Activated CD4-positive, alpha-beta T cell treated with anti-CD3 and anti-CD28 coated beads, Interleukin-2, amount 10 ng/mL, durations not matched to agents 7 days and 5 days (primary cell): ENCODE measurements around the gene DOK3. TPM values are rescaled to one million over a fixed set of nuclear protein-coding genes. Genes with fewer than 3 reads are reported as not detected.
A peak's percentile ranks its signal among the peaks of the same experiment; 100 is the strongest.

Source experiments
- CTCF ChIA-PET: fragments of 350-600 bp; sonication (Branson Sonifier 250); formaldehyde crosslinking; loops from one replicate; lab custom pipeline; 2021; ENCODE audit warnings: antibody characterized with exemption; lab: Charles Lee
- POLR2A ChIA-PET: fragments of 350-600 bp; sonication (Branson Sonifier 250); formaldehyde crosslinking; loops from one replicate; lab custom pipeline; 2021; ENCODE audit warnings: antibody characterized with exemption; lab: Charles Lee
- DNase-seq: peaks from one replicate; pipeline ENCODE4 v3.0.0-alpha.2; 2020
- H3K27ac Mint-ChIP-seq: one replicate; pipeline ENCODE4 v1.8.0; 2021; ENCODE audit warnings: mild to moderate bottlenecking, moderate library complexity, mixed read lengths
- H3K27me3 Mint-ChIP-seq: one replicate; pipeline ENCODE4 v1.8.0; 2021; ENCODE audit warnings: mixed read lengths
- H3K36me3 Mint-ChIP-seq: one replicate; pipeline ENCODE4 v1.8.0; 2021; ENCODE audit warnings: low read depth, mixed read lengths
- H3K4me1 Mint-ChIP-seq: one replicate; pipeline ENCODE4 v1.8.0; 2021; ENCODE audit warnings: mixed read lengths
- H3K4me3 Mint-ChIP-seq: one replicate; pipeline ENCODE4 v1.8.0; 2021; ENCODE audit warnings: mild to moderate bottlenecking, moderate library complexity, mixed read lengths
- H3K9me3 Mint-ChIP-seq: one replicate; pipeline ENCODE4 v1.8.0; 2021; ENCODE audit warnings: mixed read lengths
- total RNA-seq, 2 experiments: library from RNA; stranded (reverse); gene quantifications; one replicate each; pipeline ENCODE4 v1.2.3, GENCODE V29; 2021

The DOK3 gene
- total RNA-seq, 2 experiments from 2014 or later: 2.9 to 3.9 TPM

DNA sequence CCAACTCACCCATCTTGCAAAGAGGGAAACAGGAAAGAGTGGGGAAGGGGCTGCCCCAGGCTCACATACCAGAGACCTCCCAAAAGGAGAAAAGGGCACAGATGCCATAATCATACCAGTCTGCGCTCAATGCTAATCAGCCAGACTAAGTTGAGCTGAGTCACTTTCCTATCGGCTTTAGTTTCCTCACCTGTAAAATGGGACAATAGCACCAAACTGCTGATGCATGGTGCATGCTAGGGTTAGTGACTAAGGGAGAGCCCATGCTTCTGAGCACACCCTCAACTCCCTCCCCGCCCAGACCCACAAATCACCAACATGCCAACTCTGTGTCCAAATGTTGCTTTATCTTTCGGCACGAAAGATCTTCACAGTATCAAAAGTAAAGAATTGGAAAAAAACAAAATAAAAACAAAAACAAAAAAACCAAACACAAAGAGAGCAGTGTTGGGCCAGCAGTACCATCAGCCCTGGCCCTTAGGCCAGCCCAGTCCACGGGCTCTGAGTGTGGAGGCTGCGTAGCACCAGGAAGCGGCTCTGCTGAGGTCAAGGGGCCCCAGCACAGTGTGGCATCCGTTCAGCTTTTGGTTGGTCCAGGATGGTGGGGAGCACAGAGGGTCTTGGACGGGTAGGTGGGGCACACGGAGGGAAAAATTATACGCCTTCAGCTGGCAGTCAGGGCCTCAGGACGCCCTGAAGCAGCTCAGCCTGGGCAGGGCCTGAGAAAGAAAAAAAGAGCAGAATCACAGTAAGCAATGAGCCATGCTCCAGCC, 10.0 kb upstream of the DOK3 start:
- CTCF ChIA-PET: interaction anchor here (1.4 kb wide), 1 partner anchor 63 kb away, joined by 3 read pairs; no protein-coding TSS in a partner anchor
- no peaks in the 10 kb centered on the region for H3K9me3 Mint-ChIP-seq

DNA sequence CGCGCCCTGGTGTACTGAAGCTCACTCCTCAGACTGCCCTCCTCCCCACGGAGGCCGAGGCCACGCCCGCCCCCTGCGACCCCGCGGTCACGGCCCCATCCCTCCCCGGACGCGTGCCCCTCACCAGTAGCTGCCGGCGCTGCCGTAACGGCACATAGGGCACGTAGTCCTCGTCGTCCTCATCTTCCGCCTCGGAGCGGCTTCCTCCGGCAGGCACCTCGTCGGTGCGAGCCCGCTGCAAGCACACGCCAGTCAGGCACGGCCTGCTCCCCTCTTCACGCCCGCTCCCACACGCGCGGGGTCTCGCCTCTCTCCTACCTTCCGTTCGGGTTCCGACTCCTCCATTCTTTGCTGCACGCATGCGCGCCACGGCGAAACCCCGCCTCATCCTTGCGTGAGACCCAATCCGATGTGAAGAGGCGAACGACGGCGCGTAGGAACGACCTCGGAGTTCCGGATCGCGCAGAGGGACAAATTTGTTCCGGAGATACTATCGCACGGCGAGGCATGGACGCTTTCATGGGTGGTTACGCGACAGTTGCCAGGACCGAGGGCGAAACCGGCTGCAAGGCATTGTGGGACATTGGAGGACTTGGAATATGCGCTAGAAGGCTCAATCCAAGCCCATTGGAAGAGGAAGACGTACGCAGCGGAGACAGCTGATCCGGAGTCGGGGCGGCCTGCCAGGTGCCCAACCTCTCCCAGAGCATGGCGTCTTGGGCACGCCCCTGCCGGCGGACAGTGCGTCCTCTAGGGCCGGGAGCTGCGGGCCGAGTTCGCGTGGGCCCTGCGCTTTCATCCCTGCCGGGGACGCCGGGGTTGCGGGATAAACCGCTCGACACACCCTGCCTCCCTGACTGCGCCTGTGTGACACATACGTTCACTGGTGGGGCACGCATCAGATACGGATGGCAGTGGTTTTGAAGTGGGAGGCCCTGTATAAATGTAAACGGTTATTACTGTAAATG, 7.3 kb upstream of the DOK3 start, which contains the start of gene DDX41:
Gene DDX41 (minus strand): TSS at position 361 of the 968 bp plus-strand sequence. CDS start 16 bp downstream, at position 345.
- peaks cover 39% of the 10 kb centered on the region for H3K36me3 Mint-ChIP-seq
- CTCF ChIA-PET: interaction anchor here (0.6 to 2.0 kb wide), 10 partner anchors 9 to 273 kb away, joined by 3 to 6 read pairs (median 4); partner anchors contain the start of gene PDLIM7
- no peaks in the 10 kb centered on the region for H3K27me3 Mint-ChIP-seq
- H3K4me3 Mint-ChIP-seq: peak within 1 kb of the TSS; percentile 90
- peak within 1 kb of the TSS; percentile 84 for H3K27ac Mint-ChIP-seq
- POLR2A ChIA-PET: no interaction called here
- peaks cover 51% of the 10 kb centered on the region for H3K4me1 Mint-ChIP-seq
- peak; percentile 97 for DNase-seq
- H3K9me3 Mint-ChIP-seq: no peaks in the 10 kb centered on the region

More for the DNA sequence above, 10.0 kb upstream of the DOK3 start:
- no peak overlapping the region for H3K27ac Mint-ChIP-seq
- H3K27me3 Mint-ChIP-seq: no peaks in the 10 kb centered on the region
- H3K36me3 Mint-ChIP-seq: peaks cover 34% of the 10 kb centered on the region
- no peak for DNase-seq
- H3K4me1 Mint-ChIP-seq: peaks cover 49% of the 10 kb centered on the region
- peak overlapping the region; percentile 14 for H3K4me3 Mint-ChIP-seq
- POLR2A ChIA-PET: no interaction called here

DNA sequence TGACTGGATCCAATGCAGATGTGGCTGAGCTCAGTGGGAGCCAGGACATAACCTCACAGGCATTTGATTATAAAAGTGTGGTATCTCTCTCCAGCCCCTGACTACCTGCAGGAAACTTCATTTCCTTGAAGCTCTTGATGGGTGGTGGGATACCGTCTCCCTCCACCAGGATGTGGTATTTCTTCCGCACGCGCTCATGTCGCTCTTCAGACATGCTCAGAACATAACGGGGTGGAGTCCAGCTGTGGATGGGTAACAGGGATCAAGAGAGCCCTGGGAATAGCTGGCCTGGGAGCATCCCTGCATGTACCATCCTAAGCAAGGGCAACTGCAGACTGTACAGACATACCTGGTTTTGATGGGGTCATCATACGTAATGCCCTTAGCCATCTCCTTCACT, 6.0 kb upstream of the DOK3 start:
- H3K4me1 Mint-ChIP-seq: peaks cover 40% of the 10 kb centered on the region
- H3K27ac Mint-ChIP-seq: peak overlapping the region; percentile 84
- no peak for DNase-seq
- no peaks in the 10 kb centered on the region for H3K27me3 Mint-ChIP-seq
- CTCF ChIA-PET: interaction anchor here (0.5 to 2.0 kb wide), 11 partner anchors 11 to 1929 kb away, joined by 3 to 8 read pairs (median 4); partner anchors contain the start of gene PDLIM7
- H3K4me3 Mint-ChIP-seq: peak overlapping the region; percentile 90
- peaks cover 41% of the 10 kb centered on the region for H3K36me3 Mint-ChIP-seq
- POLR2A ChIA-PET: interaction anchor here (0.6 kb wide), 1 partner anchor 58 kb away, joined by 3 read pairs; no protein-coding TSS in a partner anchor
- no peaks in the 10 kb centered on the region for H3K9me3 Mint-ChIP-seq

DNA sequence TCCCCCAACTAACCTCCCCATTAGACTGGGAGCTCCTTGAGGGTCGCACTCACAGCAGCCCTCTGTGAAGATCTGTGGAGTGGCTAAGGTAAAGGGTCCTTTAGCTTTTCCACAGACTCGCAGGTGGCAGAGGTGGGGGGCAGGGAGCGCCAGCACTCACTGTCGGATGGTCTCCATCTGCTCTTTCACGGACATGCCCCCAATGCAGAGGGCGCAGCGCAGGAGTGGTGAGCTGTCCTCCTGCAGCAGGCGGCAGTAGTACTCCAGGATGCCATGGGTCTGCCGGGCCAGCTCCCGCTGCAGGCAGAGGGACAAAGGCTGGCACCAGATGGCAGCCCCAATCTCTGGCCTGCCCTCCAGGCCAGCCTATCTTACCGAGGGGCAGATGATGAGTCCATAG, 4.9 kb upstream of the DOK3 start:
- ChIA-PET CTCF (interaction anchor here (2.0 kb wide), 1 partner anchor 111 kb away, joined by 6 read pairs; no protein-coding TSS in a partner anchor), POLR2A (no interaction called here)
- peaks cover 39% of the 10 kb centered on the region for H3K36me3 Mint-ChIP-seq
- H3K27me3 Mint-ChIP-seq: no peaks in the 10 kb centered on the region
- peak overlapping the region; percentile 90 for H3K4me3 Mint-ChIP-seq
- H3K9me3 Mint-ChIP-seq: no peaks in the 10 kb centered on the region
- no peak overlapping the region for H3K27ac Mint-ChIP-seq
- H3K4me1 Mint-ChIP-seq: peaks cover 34% of the 10 kb centered on the region
- no peak for DNase-seq

DNA sequence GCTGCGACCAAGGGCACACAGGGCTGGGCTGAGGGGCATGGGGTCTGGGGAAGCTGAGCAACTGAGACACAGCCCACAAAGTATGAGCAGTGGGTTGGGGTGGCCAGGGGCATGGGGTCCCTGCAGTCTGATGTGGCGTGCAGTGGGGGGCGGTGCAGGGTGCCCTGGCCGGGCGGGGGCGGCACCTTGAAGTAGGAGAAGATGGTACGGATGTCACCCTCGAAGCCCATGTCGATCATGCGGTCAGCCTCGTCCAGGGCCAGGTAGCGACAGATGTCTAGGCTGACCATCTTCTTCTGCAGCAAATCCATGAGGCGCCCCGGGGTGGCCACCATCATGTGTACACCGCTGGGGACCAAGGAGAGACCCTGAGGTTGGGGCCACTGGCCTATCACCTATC, 3.9 kb upstream of the DOK3 start:
- DNase-seq: no peak
- Mint-ChIP-seq H3K36me3 (peaks cover 39% of the 10 kb centered on the region), H3K9me3 (no peaks in the 10 kb centered on the region), H3K4me3 (no peak overlapping the region), H3K4me1 (peaks cover 32% of the 10 kb centered on the region), H3K27ac (no peak overlapping the region), H3K27me3 (no peaks in the 10 kb centered on the region)
- POLR2A ChIA-PET: no interaction called here
- CTCF ChIA-PET: no interaction called here

DNA sequence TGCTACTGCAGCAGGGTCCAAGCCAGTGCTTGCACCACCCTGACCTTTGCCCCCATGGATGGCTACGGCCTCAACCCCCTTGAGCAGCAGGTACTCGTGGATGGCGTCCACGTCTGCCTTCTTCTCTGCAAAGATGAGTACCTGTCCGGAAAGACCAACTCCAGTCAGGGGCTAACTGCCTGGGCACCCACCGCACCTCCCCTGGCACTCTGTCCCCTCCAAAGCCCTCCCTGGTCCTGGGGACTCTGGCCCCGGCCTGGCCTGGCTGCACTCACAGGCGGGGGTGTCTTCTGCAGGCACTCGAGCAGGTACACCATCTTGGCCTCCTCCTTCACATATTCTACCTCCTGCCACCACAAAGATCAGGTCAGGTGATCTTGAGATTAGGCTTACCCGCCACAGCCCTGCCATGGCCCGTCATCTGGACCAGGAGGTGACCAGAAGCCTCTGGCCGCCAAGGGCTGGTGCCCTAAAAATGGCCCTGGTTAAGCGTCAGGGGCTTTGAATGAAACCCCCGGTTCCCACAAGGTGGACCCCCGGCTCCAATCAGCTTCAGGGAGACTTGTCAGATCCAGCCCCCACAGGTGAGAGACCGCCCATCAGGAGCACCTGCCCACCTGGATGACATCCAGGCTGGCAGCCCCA, 3.2 kb upstream of the DOK3 start:
- no peak overlapping the region for H3K27ac Mint-ChIP-seq
- DNase-seq: no peak
- H3K27me3 Mint-ChIP-seq: no peaks in the 10 kb centered on the region
- no peaks in the 10 kb centered on the region for H3K9me3 Mint-ChIP-seq
- no peak overlapping the region for H3K4me3 Mint-ChIP-seq
- CTCF ChIA-PET: no interaction called here
- POLR2A ChIA-PET: no interaction called here
- peaks cover 39% of the 10 kb centered on the region for H3K36me3 Mint-ChIP-seq
- peaks cover 32% of the 10 kb centered on the region for H3K4me1 Mint-ChIP-seq

DNA sequence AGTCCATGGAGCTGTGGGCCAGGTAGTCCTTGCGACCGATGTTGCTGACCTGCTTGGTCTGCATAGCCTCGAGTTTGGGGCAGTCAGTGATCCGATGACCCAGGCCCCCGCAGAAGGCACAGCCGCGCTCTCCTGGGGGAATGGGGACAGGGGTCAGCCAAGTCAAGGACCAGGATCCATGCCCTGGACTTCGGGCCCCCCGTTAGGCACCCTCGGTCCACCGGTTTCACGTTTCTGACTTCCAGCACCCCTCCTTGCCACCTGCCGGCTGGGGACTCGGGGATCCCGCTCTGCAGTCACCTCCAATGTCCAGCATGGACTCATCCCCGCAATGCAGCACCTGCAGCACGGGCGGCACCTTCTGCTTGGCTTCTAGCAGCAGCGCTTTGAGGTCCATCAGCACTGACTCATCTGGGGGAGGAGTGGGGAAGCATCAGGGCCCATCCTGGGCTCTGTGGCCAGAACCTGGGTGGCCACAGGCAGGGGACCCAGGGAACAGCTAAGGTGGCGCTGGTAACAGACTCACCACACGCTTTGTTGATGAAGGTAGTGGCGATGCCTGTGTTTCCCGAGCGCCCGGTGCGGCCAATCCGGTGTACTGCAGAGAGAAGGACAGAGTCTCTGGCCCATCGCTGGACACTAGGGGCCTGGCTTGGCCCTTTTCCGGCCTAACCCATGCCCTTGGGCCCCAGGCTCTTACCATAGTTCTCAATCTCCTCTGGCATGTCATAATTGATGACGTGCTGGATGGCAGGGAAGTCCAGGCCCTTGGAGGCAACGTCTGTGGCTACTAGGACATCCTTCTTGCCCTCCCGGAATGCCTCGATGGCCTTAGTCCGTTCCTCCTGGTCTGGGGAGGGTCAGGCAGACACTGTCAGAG, 2.4 kb upstream of the DOK3 start:
- no peak overlapping the region for H3K4me3 Mint-ChIP-seq
- ChIA-PET CTCF (no interaction called here), POLR2A (no interaction called here)
- no peak for DNase-seq
- H3K9me3 Mint-ChIP-seq: no peaks in the 10 kb centered on the region
- H3K4me1 Mint-ChIP-seq: peaks cover 29% of the 10 kb centered on the region
- H3K27ac Mint-ChIP-seq: no peak overlapping the region
- no peaks in the 10 kb centered on the region for H3K27me3 Mint-ChIP-seq
- peaks cover 36% of the 10 kb centered on the region for H3K36me3 Mint-ChIP-seq

DNA sequence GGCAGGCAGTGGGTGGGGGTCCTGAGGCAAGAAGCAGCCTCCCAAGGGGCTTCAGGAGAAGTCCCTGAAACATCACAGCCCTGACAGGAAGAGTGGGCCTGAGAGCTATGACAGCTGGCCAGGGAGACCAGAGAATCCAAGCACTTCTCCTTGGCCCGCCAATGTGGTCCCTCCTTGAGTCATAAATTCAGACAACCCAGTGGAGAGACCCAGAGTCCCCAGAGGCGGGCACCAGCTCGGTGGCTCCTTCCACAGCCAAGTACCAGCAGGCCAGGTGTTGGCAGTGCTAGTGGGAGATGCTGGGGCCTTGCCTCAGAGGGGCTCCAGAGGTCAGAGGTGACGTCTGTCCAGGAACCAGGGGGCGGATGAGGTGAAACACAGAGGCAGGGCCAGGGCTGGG, 1.6 kb upstream of the DOK3 start:
- H3K27me3 Mint-ChIP-seq: no peaks in the 10 kb centered on the region
- H3K4me1 Mint-ChIP-seq: peaks cover 23% of the 10 kb centered on the region
- DNase-seq: no peak
- POLR2A ChIA-PET: no interaction called here
- H3K36me3 Mint-ChIP-seq: peaks cover 30% of the 10 kb centered on the region
- no peak overlapping the region for H3K27ac Mint-ChIP-seq
- CTCF ChIA-PET: interaction anchor here (1.2 to 1.8 kb wide), 2 partner anchors 10 to 15 kb away, joined by 3 to 6 read pairs; no protein-coding TSS in a partner anchor
- H3K4me3 Mint-ChIP-seq: no peak overlapping the region
- no peaks in the 10 kb centered on the region for H3K9me3 Mint-ChIP-seq

DNA sequence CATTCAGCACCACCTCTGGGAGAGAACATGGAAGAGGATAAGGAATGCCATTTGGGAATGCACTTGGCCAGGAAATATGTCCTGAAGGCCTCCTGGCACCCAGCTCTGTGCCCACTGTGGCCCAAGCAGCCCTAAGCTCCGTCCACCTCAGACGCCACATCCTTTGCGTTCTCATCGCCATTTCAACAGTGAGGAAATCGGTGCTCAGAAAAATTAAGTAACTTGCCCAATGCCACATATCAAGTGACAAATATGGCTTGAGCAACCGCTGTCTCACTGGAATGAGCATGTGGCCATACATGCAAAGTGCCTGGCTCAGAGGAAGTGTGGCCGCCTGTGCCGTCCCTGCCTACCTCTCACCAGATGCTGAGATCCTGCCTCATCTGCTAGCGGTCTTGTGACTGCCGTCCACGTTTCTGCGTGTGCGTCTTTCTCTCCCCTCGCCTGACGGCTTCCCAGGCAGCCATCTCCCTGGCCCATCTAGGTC, 984 bp upstream of the DOK3 start:
- peaks cover 24% of the 10 kb centered on the region for H3K36me3 Mint-ChIP-seq
- no peaks in the 10 kb centered on the region for H3K9me3 Mint-ChIP-seq
- ChIA-PET CTCF (interaction anchor here (0.9 to 1.8 kb wide), 4 partner anchors 9 to 106 kb away, joined by 3 to 6 read pairs (median 4); no protein-coding TSS in a partner anchor), POLR2A (no interaction called here)
- H3K27ac Mint-ChIP-seq: no peak overlapping the region
- no peak overlapping the region for H3K4me3 Mint-ChIP-seq
- no peak for DNase-seq
- H3K27me3 Mint-ChIP-seq: no peaks in the 10 kb centered on the region
- H3K4me1 Mint-ChIP-seq: peaks cover 17% of the 10 kb centered on the region

DNA sequence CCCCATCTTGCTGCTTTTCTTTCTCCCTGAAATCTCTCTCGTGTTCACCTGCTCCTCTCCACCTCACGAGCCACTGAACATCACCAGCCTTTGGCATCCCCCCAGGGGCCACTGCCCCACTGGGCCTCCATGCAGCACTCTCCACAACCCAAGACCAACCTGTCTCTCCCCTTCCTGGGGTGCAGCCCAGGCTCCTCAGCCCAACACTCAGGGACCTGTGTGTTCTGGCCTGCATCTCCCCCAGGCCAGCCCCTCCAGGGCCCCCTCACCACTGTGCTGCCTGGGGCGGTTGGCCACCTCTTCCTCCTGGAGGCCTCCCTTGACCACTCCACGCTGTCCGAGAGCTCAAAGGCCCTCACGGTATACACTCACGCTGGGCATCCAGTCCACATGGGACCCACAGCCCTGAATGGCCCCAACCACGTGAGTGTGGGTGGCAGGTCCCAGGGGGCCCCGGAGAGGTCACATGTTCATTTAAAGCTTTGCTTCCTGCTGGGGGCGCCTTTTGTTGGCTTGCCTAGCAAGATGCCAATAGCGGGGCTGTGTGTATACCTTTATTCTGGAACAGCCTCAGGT, 453 bp upstream of the DOK3 start:
- Mint-ChIP-seq H3K4me3 (no peak overlapping the region), H3K9me3 (no peaks in the 10 kb centered on the region), H3K36me3 (peaks cover 19% of the 10 kb centered on the region), H3K27ac (no peak overlapping the region), H3K4me1 (peaks cover 12% of the 10 kb centered on the region), H3K27me3 (no peaks in the 10 kb centered on the region)
- ChIA-PET POLR2A (no interaction called here), CTCF (interaction anchor here (0.9 to 4.4 kb wide), 6 partner anchors 9 to 120 kb away, joined by 3 to 19 read pairs (median 4); partner anchors contain the start of gene PDLIM7)
- no peak for DNase-seq

DNA sequence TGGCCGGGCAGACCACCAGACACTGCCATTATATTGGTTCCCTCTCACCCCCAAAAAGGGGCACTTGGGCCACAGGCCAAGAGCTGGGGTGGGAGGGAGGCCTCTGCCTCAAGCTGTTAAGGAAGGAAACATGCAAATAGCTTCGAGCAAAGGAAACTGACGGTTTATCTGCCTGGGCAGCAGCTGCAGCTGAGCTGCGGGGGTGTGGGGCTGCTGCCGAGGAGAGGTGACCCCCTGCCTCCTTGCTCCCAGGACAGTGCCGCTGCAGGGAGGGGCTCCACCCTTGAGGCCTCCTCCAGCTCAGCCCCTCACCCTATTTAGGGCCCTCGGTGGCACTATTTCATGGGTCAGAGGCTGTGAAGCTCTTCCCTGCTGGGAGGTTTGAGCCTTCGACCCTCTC, 789 bp downstream of the DOK3 start:
- Mint-ChIP-seq H3K4me1 (peaks cover 6% of the 10 kb centered on the region), H3K27me3 (no peaks in the 10 kb centered on the region), H3K9me3 (no peaks in the 10 kb centered on the region), H3K4me3 (no peak overlapping the region), H3K27ac (no peak overlapping the region), H3K36me3 (peaks cover 14% of the 10 kb centered on the region)
- ChIA-PET POLR2A (interaction anchor here (0.7 to 1.0 kb wide), 2 partner anchors 11 to 17 kb away, joined by 4 to 7 read pairs; partner anchors contain the start of gene PDLIM7), CTCF (interaction anchor here (1.0 to 4.4 kb wide), 6 partner anchors 11 to 199 kb away, joined by 3 to 19 read pairs (median 4); partner anchors contain the start of gene PDLIM7)
- no peak for DNase-seq
